Ascending aorta (tissue), 2 donors: Measurements from ENCODE around the gene IL1RAP. TPM values are rescaled to one million over a fixed set of nuclear protein-coding genes. Genes with fewer than 3 reads are reported as not detected.

ENCODE experiments used
- DNase-seq, 2 donors: peaks; one replicate each; pipeline ENCODE4 v3.0.0-alpha.2; 2019; ENCODE audit warnings: low spot score in 2 of 2
- H3K27ac ChIP-seq, 2 donors: fragments of 200-600 bp; sonication (generic); one replicate each; pipeline ENCODE4 v1.5.1; 2016 to 2017; ENCODE audit warnings: mild to moderate bottlenecking in 1 of 2
- H3K27me3 ChIP-seq: fragments of 200-600 bp; sonication (generic); one replicate; pipeline ENCODE4 v1.5.1; 2017
- H3K36me3 ChIP-seq, 2 donors: fragments of 200-600 bp; sonication (generic); one replicate each; pipeline ENCODE4 v1.5.1; 2016
- H3K4me1 ChIP-seq, 2 donors: fragments of 200-600 bp; sonication (generic); one replicate each; pipeline ENCODE4 v1.5.1; 2016 to 2017; ENCODE audit warnings: mild to moderate bottlenecking in 1 of 2
- H3K4me3 ChIP-seq, 2 donors: fragments of 200-600 bp; sonication (generic); one replicate each; pipeline ENCODE4 v1.5.1; 2016 to 2017; ENCODE audit warnings: mild to moderate bottlenecking in 1 of 2
- H3K9me3 ChIP-seq, 2 donors: fragments of 200-600 bp; sonication (generic); one replicate each; pipeline ENCODE4 v1.5.1; 2016
- CTCF ChIP-seq, 3 experiments: fragments of 200-600 bp in 2 of 3; fragments of 450-650 bp in 1 of 3; sonication (generic) in 2 of 3; IDR thresholded peaks; one replicate each; pipeline ENCODE4 v1.5.1; 2016 to 2019; ENCODE audit warnings: antibody characterized with exemption in 3 of 3, mild to moderate bottlenecking in 1 of 3, moderate library complexity in 1 of 3
- intact Hi-C: fragments of 100-400 bp; cut with DNase I; formaldehyde crosslinking; loops from one replicate; pipeline ENCODE4 v1.15.1; 2023
- total RNA-seq: library from RNA; depleted of rRNA; stranded (reverse); fragments of >200 nt; gene quantifications from one replicate; pipeline ENCODE4 v1.1.0, GENCODE V29; 2016

IL1RAP gene
- total RNA-seq, 1 donor from 2014 or later, result 12.8 TPM

- TF ChIP-seq CTCF (IDR thresholded peaks at IDR 0.05), result no peak
- Histone ChIP-seq H3K27me3 (no peaks in the 10 kb centered on the region), H3K4me3 (no peak overlapping the region), H3K27ac (no peak overlapping the region), H3K9me3 (no peaks in the 10 kb centered on the region), H3K4me1 (no peaks in the 10 kb centered on the region), H3K36me3 (no peaks in the 10 kb centered on the region)
- no peak for DNase-seq
- intact Hi-C loops, result no loop called here
These were observed 10.9 kb upstream of the IL1RAP start for GRCh38 chr3:190502946-190503345.

- Histone ChIP-seq H3K36me3 (no peaks in the 10 kb centered on the region), H3K4me3 (no peak overlapping the region), H3K4me1 (no peaks in the 10 kb centered on the region), H3K27me3 (no peaks in the 10 kb centered on the region), H3K27ac (no peak overlapping the region), H3K9me3 (no peaks in the 10 kb centered on the region)
- no peak for TF ChIP-seq CTCF (IDR thresholded peaks at IDR 0.05)
- intact Hi-C loops, result no loop called here
- DNase-seq, result no peak
These were observed 9.3 kb upstream of the IL1RAP start for GRCh38 chr3:190504354-190505125.

GRCh38 chr3:190505381-190506003, 8.4 kb upstream of the IL1RAP start:
- Histone ChIP-seq H3K27ac (no peak overlapping the region), H3K27me3 (no peaks in the 10 kb centered on the region), H3K36me3 (no peaks in the 10 kb centered on the region), H3K4me1 (no peaks in the 10 kb centered on the region), H3K4me3 (no peak overlapping the region), H3K9me3 (no peaks in the 10 kb centered on the region)
- TF ChIP-seq CTCF (IDR thresholded peaks at IDR 0.05), result no peak
- DNase-seq, result no peak
- intact Hi-C loops, result no loop called here

- no peaks in the 10 kb centered on the region for H3K27me3 ChIP-seq
- no peak for TF ChIP-seq CTCF (IDR thresholded peaks at IDR 0.05)
- intact Hi-C loops, result no loop called here
- H3K36me3 ChIP-seq, result no peaks in the 10 kb centered on the region
- DNase-seq, result no peak
- no peaks in the 10 kb centered on the region for H3K9me3 ChIP-seq
- no peak overlapping the region for H3K4me3 ChIP-seq
- H3K27ac ChIP-seq, result no peak overlapping the region
- no peaks in the 10 kb centered on the region for H3K4me1 ChIP-seq
These were observed 7.6 kb upstream of the IL1RAP start for GRCh38 chr3:190506271-190506670.

GRCh38 chr3:190512666-190513065, 1.2 kb upstream of the IL1RAP start:
- H3K4me1 ChIP-seq, result peaks cover 0 to 4% of the 10 kb centered on the region in 2 donors
- intact Hi-C loops, result loop anchor here (5.0 to 10.0 kb wide), 3 partner anchors 55 to 548 kb away; partner anchors contain the start of gene CLDN1
- peak overlapping the region in 1 of 2 donors; percentile 79 for H3K27ac ChIP-seq
- no peaks in the 10 kb centered on the region for H3K27me3 ChIP-seq
- no peak for TF ChIP-seq CTCF (IDR thresholded peaks at IDR 0.05)
- H3K4me3 ChIP-seq, result no peak overlapping the region
- no peaks in the 10 kb centered on the region for H3K9me3 ChIP-seq
- H3K36me3 ChIP-seq, result no peaks in the 10 kb centered on the region
- DNase-seq, result no peak
